SW 1271 (cell line): ENCODE data around the gene POLD4.

ENCODE experiments used
- DNase-seq, 2 experiments: peaks; one replicate each; lab custom pipeline; 2025; lab: John Stamatoyannopoulos, UW

The POLD4 gene

DNA sequence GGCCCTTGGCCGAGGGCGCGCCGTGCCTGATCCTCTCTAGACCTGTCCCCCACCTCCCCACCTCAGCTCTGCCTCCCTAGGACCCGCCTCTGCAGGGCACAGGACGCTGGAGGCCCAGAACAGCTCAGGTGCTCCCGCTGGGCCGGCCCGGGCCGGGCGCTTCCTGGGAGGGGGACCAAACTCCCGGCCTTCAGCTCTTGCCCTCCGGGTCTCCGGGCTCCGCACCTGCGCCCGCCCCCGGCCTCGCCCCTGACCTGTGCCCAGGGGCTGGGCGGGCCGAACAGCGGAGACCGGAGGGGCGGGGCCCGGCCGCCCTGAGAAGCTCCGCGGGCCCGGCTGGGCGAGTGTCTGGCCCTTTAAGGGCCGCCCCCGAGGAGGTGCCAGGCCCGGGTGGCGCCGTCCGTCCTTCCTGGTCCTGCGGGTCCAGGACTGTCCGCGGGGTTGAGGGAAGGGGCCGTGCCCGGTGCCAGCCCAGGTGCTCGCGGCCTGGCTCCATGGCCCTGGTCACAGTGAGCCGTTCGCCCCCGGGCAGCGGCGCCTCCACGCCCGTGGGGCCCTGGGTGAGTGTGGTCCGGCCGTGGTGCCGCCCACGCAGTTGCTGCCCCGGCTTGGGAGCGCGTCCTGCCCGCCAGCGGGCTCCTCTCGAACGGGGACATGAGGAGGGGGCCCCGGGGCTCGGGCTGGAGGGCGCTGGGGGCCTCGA, 50.1 kb downstream of the POLD4 start, which contains the start of gene SSH3:
Gene SSH3 (plus strand): TSS at position 399 of the 703 bp plus-strand sequence. CDS start 96 bp downstream, at position 495.
- peak; percentile 67 to 75 for DNase-seq

DNA sequence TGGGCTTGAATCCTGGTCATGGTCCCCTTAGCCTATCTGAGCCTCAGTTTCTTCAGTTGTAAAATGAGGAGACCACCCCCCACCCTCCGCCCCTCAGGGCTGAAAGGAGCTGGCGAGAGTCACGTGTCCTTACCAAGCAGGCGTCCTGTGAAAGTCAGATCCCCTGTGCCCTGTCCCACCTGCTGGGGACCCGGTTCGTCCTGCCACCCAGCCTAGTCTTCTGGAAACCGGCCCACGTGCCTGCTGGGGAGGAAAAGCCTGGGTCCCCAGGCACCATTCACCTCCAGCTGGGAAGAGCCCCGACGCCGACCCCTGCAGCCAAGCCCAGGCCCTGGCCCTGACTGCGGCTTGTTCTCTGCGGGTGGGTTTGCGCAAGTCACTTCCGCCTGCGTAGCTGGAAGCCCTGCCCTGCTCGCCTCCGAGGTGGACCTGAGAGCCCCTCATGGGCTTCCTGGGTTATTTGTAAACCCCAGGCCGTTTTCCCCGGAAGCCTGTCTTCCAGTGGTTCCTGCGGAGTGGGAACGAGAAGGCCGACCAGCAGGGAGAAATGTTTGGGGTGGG, 50.7 kb downstream of the POLD4 start:
- no peak for DNase-seq

DNA sequence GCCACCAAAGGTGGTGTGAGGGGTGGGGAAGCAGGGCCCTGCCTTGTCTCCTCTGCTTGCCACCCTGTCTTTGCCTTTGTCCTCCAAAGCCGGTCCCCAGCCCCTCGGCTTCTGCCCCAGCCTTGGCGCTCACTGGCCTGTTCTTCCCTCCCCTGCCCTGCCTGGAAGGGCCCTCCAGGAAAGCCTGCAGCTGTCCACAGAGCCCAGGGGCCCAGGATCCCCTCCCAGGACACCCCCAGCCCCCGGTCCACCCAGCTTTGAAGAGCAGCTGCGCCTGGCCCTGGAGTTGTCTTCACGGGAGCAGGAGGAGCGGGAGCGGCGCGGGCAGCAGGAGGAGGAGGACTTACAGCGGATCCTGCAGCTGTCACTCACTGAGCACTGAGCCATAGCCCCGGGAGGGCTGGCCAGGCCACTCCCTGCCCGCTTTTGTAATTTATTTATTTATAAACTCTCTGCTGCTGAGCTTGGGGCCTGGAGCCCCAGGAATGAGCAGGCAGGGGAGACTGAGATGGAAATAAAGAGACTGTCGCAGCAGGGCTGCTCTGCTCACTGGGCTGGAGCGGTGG, 51.3 kb downstream of the POLD4 start:
- DNase-seq = no peak

DNA sequence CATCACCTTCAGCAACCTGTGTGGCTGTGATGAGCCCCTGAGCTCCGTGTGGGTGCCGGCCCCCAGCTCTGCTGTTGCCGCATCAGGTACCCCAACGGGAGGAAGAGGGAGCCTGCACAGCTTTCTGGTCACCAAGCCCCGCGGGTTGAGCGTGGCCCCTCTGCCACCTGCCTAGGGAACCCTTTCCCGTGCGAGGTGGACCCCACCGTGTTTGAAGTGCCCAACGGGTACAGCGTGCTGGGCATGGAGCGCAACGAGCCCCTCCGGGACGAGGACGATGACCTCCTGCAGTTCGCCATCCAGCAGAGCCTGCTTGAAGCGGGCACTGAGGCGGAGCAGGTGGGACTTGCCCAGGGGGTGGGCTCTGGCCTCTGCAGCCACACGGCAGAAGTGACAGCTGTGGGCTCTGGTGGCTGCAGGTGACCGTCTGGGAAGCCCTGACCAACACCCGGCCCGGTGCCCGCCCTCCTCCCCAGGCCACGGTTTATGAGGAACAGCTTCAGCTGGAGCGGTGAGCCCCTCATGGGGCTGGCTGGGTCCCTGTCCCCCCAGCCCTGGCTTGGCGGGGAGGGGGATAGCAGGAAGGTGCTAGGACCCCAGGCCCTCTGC, 51.9 kb downstream of the POLD4 start:
- DNase-seq = no peak
